Activated effector memory CD4-positive, alpha-beta T cell treated with Interleukin-2 at 50 U/mL for 16 hours (primary cell): ENCODE results near the gene RBBP4.
"Not testable (repeated sequence)": the region's sequence is repeated elsewhere in the genome, so short reads cannot be mapped to it uniquely, and the experiment has no call there.

Experiments
- DNase-seq: peaks from one replicate; pipeline ENCODE4 v3.0.0-alpha.2; 2020

Gene RBBP4

DNA sequence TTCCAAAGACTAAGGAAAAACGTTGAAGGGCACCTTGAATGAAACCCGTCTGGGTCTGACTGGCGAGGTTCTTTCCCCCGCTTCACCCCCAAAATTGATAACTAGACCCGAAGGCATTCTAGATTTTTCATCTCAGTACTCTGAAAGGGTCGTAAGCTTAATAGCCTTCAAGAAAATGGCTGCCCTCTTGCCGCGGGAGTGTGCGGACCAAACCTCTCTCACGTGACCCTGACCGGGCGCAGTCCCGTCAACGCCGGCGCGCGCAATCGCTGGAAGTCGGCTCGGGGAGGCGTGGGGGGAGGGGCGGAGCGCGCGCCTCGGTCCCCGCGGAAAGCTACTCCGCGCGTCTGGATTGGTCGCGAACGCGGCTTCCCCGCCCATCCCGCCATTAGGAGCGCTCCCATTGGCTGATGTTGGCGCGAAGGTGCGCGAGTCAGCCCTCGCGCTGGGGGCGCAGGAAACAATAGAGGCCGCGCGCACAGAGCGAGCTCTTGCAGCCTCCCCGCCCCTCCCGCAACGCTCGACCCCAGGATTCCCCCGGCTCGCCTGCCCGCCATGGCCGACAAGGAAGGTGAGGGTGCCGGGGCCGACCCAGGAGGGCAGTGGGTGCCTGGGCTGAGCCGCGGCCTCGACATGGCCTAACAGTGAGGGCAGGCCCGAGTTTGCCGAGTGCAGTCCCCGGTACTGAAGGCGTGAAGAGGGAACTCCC, at the start of gene RBBP4:
Gene RBBP4, plus strand, starts transcription at position 457 of the 709 bp plus-strand sequence. Its CDS starts 99 bp downstream, at position 556.
- DNase-seq: peak; percentile 99

GRCh38 chr1:32605711-32606424, 45.1 kb upstream of the RBBP4 start:
- DNase-seq: no peak

DNA sequence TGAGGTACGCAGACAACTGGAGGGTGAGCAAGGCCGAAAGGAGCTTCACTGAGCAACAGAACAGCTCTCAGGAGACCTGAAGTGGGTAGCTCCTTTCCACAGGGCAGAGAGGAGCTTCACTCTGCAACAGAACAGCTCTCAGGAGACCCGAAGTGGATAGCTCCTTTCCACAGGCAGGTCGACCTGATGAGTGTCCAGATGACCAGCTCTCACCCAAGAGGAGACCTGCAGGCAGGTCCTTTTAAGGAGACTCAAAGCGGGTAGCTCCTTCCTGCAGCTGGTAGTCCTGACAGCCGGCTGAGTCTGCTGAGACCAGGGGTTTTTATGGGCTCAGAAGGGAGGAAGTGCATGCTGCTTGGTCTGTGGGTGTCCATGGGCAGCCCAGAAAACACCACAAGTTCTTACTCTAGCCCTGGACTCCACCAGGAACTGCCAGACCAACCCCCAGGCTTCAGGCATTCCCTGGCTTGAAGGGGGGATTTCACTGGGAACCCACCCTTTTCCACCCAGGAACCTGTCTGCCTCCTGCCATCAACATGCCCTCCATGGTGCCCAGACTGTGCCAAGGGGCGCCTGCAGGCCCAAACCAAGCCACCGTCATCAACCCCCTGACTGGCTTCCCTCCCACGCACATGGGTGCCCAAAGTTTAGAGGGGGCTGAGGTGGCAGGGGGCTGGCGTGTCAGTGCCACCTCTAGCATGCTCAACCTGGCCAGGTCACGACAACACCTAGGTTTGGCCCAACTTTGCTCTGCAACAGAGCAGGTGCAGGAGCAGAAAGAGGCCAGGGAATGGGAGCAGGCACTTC, 44.2 kb upstream of the RBBP4 start:
- no peak for DNase-seq

DNA sequence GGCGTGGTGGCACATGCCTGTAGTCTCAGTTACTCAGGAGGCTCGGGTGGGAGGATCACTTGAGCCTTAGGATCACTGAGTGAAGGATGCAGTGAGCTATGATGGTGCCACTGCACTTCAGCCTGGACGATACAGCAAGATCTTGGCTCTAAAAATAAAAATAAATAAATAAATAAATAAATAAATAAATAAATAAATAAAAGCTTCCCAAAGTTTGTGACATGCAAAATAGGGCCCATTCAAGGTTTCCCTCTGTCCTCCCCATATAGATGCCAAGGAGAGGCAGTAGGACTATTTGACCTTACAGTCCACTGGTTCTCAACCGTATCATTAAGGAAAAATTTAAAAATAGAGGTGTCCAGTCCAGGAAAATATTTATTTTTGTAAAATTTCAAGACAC, 41.8 kb upstream of the RBBP4 start:
- DNase-seq: no peak

GRCh38 chr1:32611859-32612188, 39.2 kb upstream of the RBBP4 start:
- DNase-seq: no peak

DNA sequence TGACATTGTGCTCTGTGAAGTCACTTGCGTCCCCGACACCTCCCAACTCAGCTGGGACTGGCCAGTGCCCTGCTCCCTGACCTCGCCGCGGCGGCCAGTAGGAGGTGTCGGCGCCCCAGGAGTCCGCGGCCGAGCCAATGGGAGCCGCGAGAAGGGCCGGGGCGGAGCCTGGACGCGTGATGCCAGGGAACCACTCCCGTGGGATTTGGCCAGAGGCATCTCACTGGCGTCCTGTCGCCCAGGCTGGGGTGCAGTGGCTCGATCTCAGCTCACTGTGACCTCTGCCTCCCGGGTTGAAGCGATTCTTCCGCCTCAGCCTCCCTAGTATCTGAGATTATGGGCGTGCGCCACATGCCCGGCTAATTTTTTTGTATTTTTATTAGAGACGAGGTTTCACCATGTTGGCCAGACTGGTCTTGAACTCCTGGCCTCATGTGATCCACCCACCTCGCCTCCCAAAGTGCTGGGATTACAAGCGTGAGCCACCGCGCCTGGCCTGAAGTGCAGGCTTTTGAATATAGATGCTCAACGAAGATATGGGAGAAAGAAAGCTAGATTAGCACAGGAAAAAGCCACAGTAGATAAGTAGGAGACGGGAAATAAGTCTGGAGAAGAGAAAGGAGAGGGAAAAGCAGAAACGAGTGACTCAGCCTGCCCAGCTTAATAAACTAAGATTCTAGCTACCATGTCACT, 38.7 kb upstream of the RBBP4 start:
- peak; percentile 31 for DNase-seq

- DNase-seq: no peak
Measured at GRCh38 chr1:32613472-32613871, 37.5 kb upstream of the RBBP4 start.

DNA sequence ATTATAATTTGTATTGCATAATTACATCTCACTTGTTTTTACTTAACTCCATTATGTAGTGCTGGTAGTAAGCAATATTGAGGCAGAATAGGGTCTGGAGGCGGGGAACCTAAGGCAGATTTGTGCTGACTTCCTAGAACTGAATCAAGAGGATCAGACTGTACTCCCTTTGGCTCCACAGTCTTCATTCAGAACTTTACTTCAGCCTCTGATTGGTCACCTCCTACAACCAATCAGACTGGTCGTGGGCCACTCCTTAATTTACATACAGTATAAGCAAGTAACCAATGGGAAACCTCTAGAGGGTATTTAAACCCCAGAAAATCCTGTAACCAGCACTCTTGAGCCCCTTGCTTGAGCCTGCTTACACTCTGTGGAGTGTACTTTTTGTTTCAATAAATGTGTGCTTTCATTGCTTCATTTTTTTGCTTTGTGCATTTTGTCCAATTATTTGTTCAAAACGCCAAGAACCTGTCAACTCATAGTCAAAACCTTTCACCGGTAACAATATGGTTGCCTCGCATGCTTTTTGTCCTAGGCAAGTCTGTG, 32.3 kb upstream of the RBBP4 start:
- no peak for DNase-seq

DNA sequence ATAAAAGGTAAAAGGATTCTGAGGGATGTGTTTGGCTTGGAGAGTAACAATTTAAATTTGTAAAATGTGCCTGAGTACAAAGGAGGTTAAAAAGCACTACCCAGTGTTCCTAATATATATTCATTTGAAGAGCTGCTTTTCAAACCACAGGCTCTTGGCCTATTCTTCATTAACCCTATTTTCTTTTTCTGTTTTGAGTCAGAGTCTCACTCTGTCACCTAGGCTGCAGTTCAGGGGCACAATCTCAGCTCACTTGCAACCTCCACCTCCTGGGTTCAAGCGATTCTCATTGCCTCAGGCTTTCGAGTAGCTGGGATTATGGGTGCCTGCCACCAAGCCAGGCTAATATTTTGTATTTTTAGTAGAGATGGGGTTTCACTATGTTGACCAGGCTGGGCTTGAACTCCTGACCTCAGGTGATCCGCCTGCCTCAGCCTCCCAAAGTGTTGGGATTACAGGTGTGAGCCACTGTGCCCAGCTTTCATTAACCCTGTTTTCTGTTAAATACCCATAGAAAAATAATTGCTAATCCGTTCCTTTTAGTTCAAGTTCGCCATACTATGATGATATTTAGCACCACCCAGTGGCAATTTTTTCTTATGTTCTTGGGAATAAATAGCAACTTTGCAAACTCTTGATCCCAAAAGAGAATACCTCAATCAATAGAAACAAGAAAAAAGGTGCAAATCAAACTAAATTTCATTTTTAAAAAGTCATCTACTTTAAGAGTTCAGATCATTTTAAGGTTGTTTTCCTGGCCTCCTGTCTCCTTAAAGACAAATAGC, 31.1 kb upstream of the RBBP4 start:
- no peak for DNase-seq

- no peak for DNase-seq
Measured at GRCh38 chr1:32622205-32622604, 28.8 kb upstream of the RBBP4 start.

GRCh38 chr1:32622806-32623681, 28.0 kb upstream of the RBBP4 start:
- no peak for DNase-seq

- no peak for DNase-seq
Measured at GRCh38 chr1:32623775-32624174, 27.2 kb upstream of the RBBP4 start.

GRCh38 chr1:32626176-32626575, 24.8 kb upstream of the RBBP4 start:
- no peak for DNase-seq

DNA sequence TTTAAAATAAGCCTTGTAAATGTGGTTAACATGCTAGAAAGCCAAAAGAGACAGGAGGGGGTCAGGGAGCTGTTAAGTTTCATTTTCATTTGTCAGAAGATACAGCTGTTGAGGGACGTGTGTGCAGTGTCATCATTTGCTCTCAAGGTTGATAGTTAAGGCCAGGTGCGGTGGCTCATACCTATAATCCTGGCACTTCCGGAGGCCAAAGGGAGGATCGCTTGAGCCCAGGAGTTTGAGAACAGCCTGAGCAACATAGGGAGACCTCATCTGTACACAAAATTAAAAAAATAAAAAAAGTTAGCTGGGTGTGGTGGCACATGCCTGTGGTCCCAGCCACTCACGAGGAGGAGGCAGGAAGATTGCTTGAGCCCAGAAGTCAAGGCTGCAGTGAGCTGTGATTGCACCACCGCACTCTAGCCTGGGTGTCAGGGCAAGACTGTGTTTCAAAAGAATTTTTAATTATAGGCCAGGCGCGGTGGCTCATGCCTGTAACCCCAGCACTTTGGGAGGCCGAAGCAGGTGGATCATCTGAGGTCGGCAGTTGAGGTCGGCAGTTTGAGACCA, 23.3 kb upstream of the RBBP4 start:
- no peak for DNase-seq

GRCh38 chr1:32630173-32630572, 20.8 kb upstream of the RBBP4 start:
- not testable (repeated sequence) for DNase-seq

DNA sequence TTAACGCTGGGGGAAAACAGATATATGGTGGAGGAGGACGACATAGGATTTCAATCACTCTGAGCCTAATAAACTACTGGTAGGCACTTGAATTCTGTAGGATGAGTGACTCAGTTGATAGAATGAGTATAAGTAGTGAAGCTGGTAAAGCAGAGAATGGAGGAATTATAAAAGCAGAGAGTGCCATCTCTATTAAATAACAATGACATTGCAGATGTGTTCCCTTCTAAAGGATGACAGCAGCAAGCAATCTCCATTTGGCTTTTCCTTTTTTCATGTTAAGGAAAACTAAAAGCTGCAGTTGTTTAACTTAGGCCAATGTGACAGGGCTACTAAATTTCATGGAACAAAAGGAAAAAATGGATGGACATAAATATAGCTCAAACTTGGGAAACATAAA, 18.2 kb upstream of the RBBP4 start:
- DNase-seq: no peak

DNA sequence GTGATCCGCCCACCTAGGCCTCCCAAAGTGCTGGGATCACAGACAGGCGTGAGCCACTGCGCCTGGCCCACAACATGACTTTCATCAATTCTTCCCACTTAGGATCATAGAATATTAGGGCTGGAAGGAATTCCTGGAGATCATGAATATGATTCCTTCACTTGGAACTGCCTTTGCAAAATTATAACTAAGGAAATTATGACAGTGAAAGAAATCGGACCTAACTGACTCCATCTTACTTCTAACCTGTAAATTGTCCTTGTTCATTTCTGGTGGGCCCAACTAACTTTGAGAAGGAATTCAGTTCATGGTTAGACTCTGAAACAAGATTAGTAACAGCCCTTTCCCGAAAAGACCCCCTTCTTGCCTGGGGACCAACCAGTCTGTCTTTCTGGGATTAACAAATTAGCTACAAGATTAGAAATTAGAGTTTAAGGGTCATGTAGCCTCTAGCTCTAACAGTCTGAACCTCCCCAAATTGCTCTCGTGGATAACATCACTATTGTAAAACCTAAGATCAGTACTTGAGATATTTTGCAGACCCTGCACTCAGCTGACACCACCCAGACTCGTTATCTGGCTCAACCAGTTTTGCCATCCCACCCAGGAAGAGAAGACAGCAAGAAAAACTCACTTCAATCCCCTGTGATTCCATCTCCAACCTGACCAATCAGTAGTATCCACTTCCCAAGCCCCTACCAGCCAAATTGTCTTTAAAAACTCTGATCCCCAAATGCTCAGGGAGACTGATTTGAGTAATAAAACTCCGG, 15.3 kb upstream of the RBBP4 start:
- no peak for DNase-seq

GRCh38 chr1:32636914-32637645, 13.9 kb upstream of the RBBP4 start:
- DNase-seq: no peak

GRCh38 chr1:32639489-32640075, 11.4 kb upstream of the RBBP4 start:
- DNase-seq: no peak
